CD4-positive, alpha-beta T cell treated with Interleukin-4 for 1 hour (primary cell): ENCODE results near the gene MSANTD1.

Experiments used
- DNase-seq, 2 donors: peaks; one replicate each; pipeline ENCODE4 v3.0.0-alpha.2; 2020 to 2022

MSANTD1 gene

GRCh38 chr4:3248811-3249661 is at the start of gene MSANTD1:
Gene MSANTD1, plus strand, starts transcription at chr4:3249159. Its CDS starts 64 bp downstream, at chr4:3249223.
- DNase-seq = no peak

DNA sequence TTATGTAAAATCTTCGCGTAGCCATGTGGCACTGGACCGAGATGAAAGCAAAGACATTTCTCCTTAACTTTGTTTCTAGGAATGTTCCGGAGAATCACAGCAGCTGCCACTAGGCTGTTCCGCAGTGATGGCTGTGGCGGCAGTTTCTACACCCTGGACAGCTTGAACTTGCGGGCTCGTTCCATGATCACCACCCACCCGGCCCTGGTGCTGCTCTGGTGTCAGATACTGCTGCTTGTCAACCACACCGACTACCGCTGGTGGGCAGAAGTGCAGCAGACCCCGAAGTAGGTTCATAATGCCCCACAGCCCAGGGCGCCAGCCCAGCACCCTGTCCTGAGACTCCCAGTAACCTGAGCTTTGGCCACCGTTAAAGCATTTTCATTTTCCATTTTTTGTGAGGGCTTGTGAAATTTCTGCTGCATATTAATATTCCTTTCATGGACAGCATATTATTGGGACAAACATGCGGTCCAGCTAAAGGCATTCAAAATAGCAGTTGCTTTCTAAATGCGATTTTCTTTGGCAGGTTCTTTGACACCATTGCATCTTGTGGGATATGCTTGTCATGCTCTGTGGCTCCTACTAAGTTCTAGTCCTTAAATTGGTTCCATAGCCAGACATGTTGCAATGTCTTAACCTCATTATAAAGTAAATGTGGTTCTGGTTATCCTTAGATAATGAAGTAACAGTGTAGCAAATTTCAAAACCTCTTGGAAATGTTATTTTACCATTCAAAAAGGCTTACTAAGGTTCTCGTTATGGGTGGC is 49.1 kb upstream of the MSANTD1 start:
- no peak for DNase-seq

DNA sequence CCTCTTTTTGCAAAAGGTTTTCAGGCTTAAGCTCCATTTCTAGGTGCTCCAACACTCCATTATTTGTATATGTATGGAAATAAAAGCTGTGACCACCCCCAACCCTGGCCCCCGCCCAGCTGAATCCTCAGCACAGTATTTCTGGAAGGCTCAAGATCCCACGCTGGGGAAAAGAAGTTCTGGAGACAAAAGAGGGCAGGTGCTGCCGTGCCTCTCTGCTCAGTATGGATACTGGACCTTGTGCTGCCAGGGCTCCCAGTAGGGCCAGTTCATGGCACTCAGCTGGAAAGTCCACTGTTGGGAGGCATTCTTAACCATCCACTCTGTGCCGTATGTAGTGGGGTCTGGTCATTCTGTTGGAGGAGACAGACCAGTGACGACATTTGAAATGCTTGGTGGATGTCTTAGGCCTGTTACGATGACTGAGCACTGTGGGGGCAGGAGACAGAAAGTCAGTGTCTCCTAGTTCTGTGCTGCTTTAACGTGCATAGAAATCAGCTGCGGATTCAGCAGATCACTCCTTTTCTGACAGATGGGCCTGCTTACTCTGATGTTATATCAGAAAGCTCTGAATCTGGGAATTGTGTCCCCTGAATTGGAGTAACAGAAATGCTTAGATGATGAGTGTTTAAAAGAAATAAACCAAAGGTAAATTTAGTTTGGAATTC is 48.4 kb upstream of the MSANTD1 start:
- no peak for DNase-seq

DNA sequence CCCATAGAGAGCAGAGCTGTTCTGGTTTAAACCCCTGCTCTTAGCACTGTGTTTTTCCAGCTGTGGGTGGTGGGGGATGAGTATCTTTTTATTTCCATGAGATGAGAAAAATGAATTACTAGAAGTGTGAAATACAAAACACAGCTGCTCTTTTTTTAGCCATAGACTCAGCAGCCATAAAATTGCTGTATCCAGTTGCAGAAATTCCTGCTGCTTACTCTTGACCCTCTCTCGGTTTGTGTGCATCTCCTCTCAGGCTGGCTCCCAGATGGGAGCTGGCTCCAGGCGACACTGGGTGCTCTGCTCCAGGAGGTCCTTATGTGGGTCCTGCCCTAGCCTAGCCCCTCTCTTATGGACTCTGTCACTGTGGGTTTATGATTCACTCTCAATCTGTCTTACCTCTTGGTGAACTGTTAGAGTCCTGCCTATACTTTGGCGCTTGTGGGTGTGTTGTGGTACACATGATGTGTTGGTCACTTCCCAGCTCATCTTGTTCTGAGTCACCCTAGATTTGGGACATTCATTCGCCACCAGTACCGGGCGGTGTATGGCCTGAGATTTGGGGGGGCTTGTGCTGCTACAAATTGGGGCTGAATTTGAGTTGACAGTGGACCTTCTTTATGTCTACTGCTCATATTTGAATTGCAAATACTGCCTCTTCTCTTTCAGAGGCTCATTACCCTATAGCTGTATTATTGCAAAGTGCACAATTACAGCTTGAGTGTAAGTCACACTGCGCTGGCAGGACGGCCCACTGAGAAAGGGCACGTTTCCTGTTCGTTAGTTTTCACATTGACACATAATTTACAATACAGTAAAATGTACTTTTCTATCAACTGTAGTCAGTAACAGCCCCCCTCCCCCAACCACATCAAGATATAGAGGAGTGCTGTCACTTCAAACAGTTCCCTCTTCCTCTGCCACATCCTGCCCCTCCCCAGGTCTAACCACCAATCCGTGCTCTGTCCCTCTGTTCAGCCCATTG is 46.9 kb upstream of the MSANTD1 start:
- peak; percentile 72 to 83 for DNase-seq

- peak in 1 of 2 donors; percentile 36 for DNase-seq
Observed at GRCh38 chr4:3202836-3203820, 45.8 kb upstream of the MSANTD1 start.

GRCh38 chr4:3203971-3204431 is 45.0 kb upstream of the MSANTD1 start:
- no peak for DNase-seq

DNA sequence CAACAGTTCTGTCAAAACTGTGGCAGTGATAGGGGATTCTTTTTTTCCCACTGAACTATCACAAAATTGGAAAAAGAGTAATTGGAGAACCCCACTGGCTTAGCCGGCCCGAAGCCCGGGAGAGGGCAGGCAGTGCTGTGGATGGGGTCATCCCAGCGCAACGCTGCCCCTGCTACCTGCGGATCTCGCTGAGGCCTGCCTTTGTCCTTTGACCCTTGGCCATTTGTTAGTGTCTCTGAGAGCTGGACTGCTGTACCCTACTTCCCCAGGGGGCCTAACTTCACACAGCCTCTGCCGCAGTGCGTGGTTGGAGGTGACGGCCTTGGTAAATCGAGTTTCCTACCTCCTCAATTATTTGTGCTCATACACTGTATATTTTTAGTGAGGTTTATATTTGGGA is 43.0 kb upstream of the MSANTD1 start:
- peak in 1 of 2 donors; percentile 4 for DNase-seq

DNA sequence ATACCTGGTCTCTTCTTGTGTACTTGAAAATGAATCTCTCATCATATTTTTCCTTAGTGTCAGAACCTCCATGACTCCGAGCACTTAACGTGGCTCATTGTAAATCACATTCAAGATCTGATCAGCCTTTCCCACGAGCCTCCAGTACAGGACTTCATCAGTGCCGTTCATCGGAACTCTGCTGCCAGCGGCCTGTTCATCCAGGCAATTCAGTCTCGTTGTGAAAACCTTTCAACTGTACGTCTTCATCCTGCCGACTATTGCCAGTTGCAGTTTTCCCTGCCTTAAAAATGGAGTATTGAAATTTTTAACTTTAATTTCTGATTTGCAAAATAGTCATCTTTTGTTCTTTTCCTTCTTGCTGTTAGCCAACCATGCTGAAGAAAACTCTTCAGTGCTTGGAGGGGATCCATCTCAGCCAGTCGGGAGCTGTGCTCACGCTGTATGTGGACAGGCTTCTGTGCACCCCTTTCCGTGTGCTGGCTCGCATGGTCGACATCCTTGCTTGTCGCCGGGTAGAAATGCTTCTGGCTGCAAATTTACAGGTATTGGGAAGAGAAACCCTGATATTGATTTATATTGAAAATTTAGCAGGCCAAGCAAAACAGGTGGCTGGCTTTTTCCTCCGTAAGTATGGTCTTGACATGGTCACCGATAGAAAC is 42.4 kb upstream of the MSANTD1 start:
- DNase-seq = no peak

GRCh38 chr4:3207531-3208037 is 41.4 kb upstream of the MSANTD1 start:
- DNase-seq = no peak

- DNase-seq = no peak
Observed at GRCh38 chr4:3208826-3209225, 40.1 kb upstream of the MSANTD1 start.

DNA sequence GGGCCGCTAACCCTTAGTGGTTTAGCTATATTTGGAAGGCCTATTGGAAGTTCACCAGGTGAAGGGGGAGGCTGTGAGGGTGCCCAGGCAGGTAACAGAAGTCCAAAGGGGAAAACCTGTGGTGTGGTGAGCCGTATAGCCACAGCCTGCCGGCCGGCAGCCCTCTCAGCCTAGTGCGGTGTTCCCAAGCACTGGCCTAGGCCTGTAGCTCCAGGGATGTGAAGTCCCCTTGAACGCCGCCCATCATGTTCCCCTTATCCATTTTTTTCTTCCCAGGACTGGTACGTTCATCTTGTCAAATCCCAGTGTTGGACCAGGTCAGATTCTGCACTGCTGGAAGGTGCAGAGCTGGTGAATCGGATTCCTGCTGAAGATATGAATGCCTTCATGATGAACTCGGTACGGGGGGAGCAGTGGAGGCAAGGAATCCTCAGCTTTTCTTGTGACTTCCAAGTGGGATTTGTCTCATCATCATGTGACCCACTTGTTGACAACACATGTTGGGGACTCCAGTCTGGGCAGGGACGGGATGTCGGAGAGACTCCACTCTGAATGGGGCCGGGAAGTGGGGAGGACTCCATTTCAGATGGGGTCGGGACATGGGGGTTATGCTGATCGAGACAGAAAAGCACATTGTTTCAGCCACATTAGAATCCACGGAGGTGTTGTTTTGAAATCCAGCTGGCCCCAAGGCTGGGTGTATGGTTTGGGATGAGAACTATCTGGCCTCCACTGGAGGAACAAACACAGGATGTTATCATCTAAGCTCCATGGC is 39.2 kb upstream of the MSANTD1 start:
- no peak for DNase-seq

- no peak for DNase-seq
Observed at GRCh38 chr4:3210467-3210866, 38.5 kb upstream of the MSANTD1 start.

- DNase-seq = no peak
Observed at GRCh38 chr4:3211866-3212265, 37.1 kb upstream of the MSANTD1 start.

DNA sequence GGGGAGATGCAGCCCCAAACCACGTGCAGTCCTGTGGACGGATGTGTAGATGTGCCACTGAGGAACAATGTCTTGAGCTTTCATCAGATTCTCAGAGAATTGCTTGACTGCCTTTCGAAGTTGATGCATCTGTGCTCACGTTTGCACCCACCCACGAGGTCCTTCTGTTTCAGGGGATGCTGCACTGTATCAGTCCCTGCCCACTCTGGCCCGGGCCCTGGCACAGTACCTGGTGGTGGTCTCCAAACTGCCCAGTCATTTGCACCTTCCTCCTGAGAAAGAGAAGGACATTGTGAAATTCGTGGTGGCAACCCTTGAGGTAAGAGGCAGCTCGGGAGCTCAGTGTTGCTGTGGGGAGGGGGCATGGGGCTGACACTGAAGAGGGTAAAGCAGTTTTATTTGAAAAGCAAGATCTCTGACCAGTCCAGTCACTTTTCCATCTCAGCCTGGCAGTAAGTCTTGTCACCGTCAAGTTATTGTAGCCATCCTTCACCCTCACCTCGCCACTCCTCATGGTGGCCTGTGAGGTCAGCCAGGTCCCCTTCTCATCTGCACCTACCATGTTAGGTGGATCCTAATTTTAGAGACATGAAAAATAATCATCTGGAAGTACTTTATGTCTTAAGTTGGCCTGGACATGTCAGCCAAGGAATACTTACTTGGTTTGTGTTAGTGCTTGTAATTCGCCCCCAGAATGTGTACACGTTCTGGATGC is 36.4 kb upstream of the MSANTD1 start:
- no peak for DNase-seq

GRCh38 chr4:3213106-3213425 is 35.9 kb upstream of the MSANTD1 start:
- DNase-seq = no peak

DNA sequence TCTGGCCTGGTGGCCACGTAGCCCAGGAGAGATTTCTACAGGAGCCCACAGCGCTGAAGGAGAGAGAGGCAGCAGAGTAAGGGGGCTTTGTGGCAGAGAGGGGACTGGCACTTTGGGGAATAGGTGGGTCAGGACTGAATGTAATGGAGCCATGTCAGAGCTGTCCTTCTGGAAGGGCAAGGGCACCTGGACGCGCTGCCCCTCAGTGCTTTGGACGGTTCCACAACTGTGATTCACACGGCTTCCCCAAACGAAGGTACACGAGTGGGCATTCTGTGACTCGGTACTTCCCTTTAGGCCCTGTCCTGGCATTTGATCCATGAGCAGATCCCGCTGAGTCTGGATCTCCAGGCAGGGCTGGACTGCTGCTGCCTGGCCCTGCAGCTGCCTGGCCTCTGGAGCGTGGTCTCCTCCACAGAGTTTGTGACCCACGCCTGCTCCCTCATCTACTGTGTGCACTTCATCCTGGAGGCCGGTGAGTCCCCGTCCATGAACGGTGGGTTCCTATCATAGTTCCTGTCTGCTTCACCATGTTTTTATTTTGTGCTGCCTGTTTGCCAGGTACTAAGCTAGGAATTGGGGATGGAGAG is 35.2 kb upstream of the MSANTD1 start:
- no peak for DNase-seq

- DNase-seq = no peak
Observed at GRCh38 chr4:3215256-3215655, 33.7 kb upstream of the MSANTD1 start.

DNA sequence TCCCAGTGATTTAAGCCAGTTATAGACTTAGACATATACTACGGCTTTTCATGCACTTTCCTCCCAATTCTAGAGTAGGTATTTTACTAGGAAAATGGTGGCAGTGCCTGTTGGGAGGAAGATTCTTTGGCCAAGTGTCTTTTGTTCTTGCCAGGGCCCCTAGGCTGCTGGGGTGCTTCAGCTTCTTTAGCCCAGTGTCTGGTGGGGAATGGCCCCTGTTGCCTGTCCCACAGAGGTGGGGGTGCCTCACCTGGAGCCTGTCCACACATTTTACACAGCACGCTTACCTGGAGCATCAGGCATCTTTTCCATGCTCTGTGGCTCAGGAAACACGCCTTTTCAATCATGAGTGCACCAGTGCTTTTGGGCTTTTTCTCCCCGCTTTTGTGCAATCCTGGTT is 33.2 kb upstream of the MSANTD1 start:
- no peak for DNase-seq
